SJSA1 (cell line): ENCODE measurements around the gene SLC6A14. TPM values are rescaled to one million over a fixed set of nuclear protein-coding genes. Genes with fewer than 3 reads are reported as not detected.

Experiments
- DNase-seq, 2 experiments: peaks; one replicate each; pipeline ENCODE4 v3.0.0-alpha.2; 2015 to 2020; ENCODE audit warnings: low spot score in 2 of 2, low read depth in 1 of 2
- H3K27ac ChIP-seq: fragments of 250-450 bp; sonication (Bioruptor Pico); 2 replicates; pipeline ENCODE4 v1.5.1; 2020; ENCODE audit warnings: mild to moderate bottlenecking, moderate library complexity
- H3K27me3 ChIP-seq: fragments of 250-450 bp; sonication (Bioruptor Pico); replicated peaks from 2 replicates; pipeline ENCODE4 v1.5.1; 2020; ENCODE audit warnings: mild to moderate bottlenecking, moderate library complexity
- H3K36me3 ChIP-seq: fragments of 250-450 bp; sonication (Bioruptor Pico); 2 replicates; pipeline ENCODE4 v1.5.1; 2020; ENCODE audit warnings: mild to moderate bottlenecking
- H3K4me1 ChIP-seq: fragments of 250-450 bp; sonication (Bioruptor Pico); replicated peaks from 2 replicates; pipeline ENCODE4 v1.6.1; 2021; ENCODE audit warnings: mild to moderate bottlenecking
- H3K4me3 ChIP-seq: fragments of 250-450 bp; sonication (Bioruptor Pico); 2 replicates; pipeline ENCODE4 v1.5.1; 2020; ENCODE audit warnings: mild to moderate bottlenecking
- H3K9me3 ChIP-seq: fragments of 250-450 bp; sonication (Bioruptor Pico); replicated peaks from 2 replicates; pipeline ENCODE4 v1.5.1; 2020; ENCODE audit warnings: mild to moderate bottlenecking
- total RNA-seq: library from RNA; depleted of rRNA; stranded (reverse); fragments of >200 nt; shearing (Covaris generic); gene quantifications from 2 replicates; pipeline ENCODE4 v1.2.3, GENCODE V29; 2014; rRNA removed

The SLC6A14 gene
- not detected in 2 replicates for total RNA-seq

- H3K36me3 ChIP-seq = no peaks in the 10 kb centered on the region
- DNase-seq = no peak
- no peak within 1 kb of the TSS for H3K4me3 ChIP-seq
- H3K27me3 ChIP-seq = no peaks in the 10 kb centered on the region
- no peaks in the 10 kb centered on the region for H3K9me3 ChIP-seq
- no peaks in the 10 kb centered on the region for H3K4me1 ChIP-seq
- H3K27ac ChIP-seq = no peak within 1 kb of the TSS
Observed at GRCh38 chrX:116436358-116436816, at the start of gene SLC6A14. Gene SLC6A14 (plus strand): TSS chrX:116436606. CDS start chrX:116436710, 104 bp downstream.

GRCh38 chrX:116395752-116396151 lies 40.7 kb upstream of the SLC6A14 start:
- Histone ChIP-seq H3K27ac (no peak overlapping the region), H3K4me1 (no peaks in the 10 kb centered on the region), H3K9me3 (no peaks in the 10 kb centered on the region), H3K36me3 (no peaks in the 10 kb centered on the region), H3K4me3 (no peak overlapping the region), H3K27me3 (no peaks in the 10 kb centered on the region)
- no peak for DNase-seq

- Histone ChIP-seq H3K9me3 (no peaks in the 10 kb centered on the region), H3K4me3 (no peak overlapping the region), H3K4me1 (no peaks in the 10 kb centered on the region), H3K27ac (no peak overlapping the region), H3K27me3 (no peaks in the 10 kb centered on the region), H3K36me3 (no peaks in the 10 kb centered on the region)
- no peak for DNase-seq
Observed at GRCh38 chrX:116399681-116400080, 36.7 kb upstream of the SLC6A14 start.

- no peak for DNase-seq
- Histone ChIP-seq H3K9me3 (no peaks in the 10 kb centered on the region), H3K27me3 (no peaks in the 10 kb centered on the region), H3K4me1 (no peaks in the 10 kb centered on the region), H3K36me3 (no peaks in the 10 kb centered on the region), H3K4me3 (no peak overlapping the region), H3K27ac (no peak overlapping the region)
Observed at GRCh38 chrX:116409219-116409618, 27.2 kb upstream of the SLC6A14 start.

GRCh38 chrX:116413273-116413672 lies 23.1 kb upstream of the SLC6A14 start:
- no peak overlapping the region for H3K27ac ChIP-seq
- no peak for DNase-seq
- H3K27me3 ChIP-seq = no peaks in the 10 kb centered on the region
- H3K36me3 ChIP-seq = no peaks in the 10 kb centered on the region
- no peaks in the 10 kb centered on the region for H3K9me3 ChIP-seq
- no peaks in the 10 kb centered on the region for H3K4me1 ChIP-seq
- H3K4me3 ChIP-seq = no peak overlapping the region

- no peaks in the 10 kb centered on the region for H3K27me3 ChIP-seq
- no peaks in the 10 kb centered on the region for H3K9me3 ChIP-seq
- DNase-seq = no peak
- H3K27ac ChIP-seq = no peak overlapping the region
- no peaks in the 10 kb centered on the region for H3K36me3 ChIP-seq
- no peaks in the 10 kb centered on the region for H3K4me1 ChIP-seq
- no peak overlapping the region for H3K4me3 ChIP-seq
Observed at GRCh38 chrX:116417214-116417613, 19.2 kb upstream of the SLC6A14 start.

GRCh38 chrX:116417968-116418367 lies 18.4 kb upstream of the SLC6A14 start:
- DNase-seq = no peak
- no peaks in the 10 kb centered on the region for H3K36me3 ChIP-seq
- no peak overlapping the region for H3K27ac ChIP-seq
- no peaks in the 10 kb centered on the region for H3K9me3 ChIP-seq
- H3K4me1 ChIP-seq = no peaks in the 10 kb centered on the region
- no peaks in the 10 kb centered on the region for H3K27me3 ChIP-seq
- H3K4me3 ChIP-seq = no peak overlapping the region

- Histone ChIP-seq H3K36me3 (no peaks in the 10 kb centered on the region), H3K9me3 (no peaks in the 10 kb centered on the region), H3K27ac (no peak overlapping the region), H3K4me1 (no peaks in the 10 kb centered on the region), H3K27me3 (no peaks in the 10 kb centered on the region), H3K4me3 (no peak overlapping the region)
- DNase-seq = no peak
Observed at GRCh38 chrX:116427978-116428377, 8.4 kb upstream of the SLC6A14 start.

- H3K4me1 ChIP-seq = no peaks in the 10 kb centered on the region
Observed at GRCh38 chrX:116435597-116435996, 809 bp upstream of the SLC6A14 start.

GRCh38 chrX:116449156-116449555 lies 12.8 kb downstream of the SLC6A14 start:
- Histone ChIP-seq H3K27me3 (no peaks in the 10 kb centered on the region), H3K27ac (no peak overlapping the region), H3K4me3 (no peak overlapping the region), H3K4me1 (no peaks in the 10 kb centered on the region), H3K36me3 (no peaks in the 10 kb centered on the region), H3K9me3 (no peaks in the 10 kb centered on the region)
- no peak for DNase-seq

More at GRCh38 chrX:116435597-116435996, 809 bp upstream of the SLC6A14 start:
- no peak for DNase-seq
- H3K36me3 ChIP-seq = no peaks in the 10 kb centered on the region
- no peaks in the 10 kb centered on the region for H3K27me3 ChIP-seq
- H3K27ac ChIP-seq = no peak overlapping the region
- no peak overlapping the region for H3K4me3 ChIP-seq
- no peaks in the 10 kb centered on the region for H3K9me3 ChIP-seq

GRCh38 chrX:116462822-116463221 lies 26.4 kb downstream of the SLC6A14 start, which contains the start of gene CT83:
Gene CT83 (minus strand): TSS chrX:116462976. CDS start chrX:116462856, 120 bp downstream.
- Histone ChIP-seq H3K9me3 (no peaks in the 10 kb centered on the region), H3K4me1 (no peaks in the 10 kb centered on the region)
- DNase-seq = no peak

GRCh38 chrX:116480059-116480458 lies 43.7 kb downstream of the SLC6A14 start:
- Histone ChIP-seq H3K27me3 (no peaks in the 10 kb centered on the region), H3K9me3 (no peaks in the 10 kb centered on the region), H3K4me3 (no peak overlapping the region), H3K4me1 (no peaks in the 10 kb centered on the region), H3K27ac (no peak overlapping the region), H3K36me3 (no peaks in the 10 kb centered on the region)
- DNase-seq = no peak

More at GRCh38 chrX:116462822-116463221, 26.4 kb downstream of the SLC6A14 start, which contains the start of gene CT83:
- H3K27ac ChIP-seq = no peak within 1 kb of the TSS
- no peaks in the 10 kb centered on the region for H3K36me3 ChIP-seq
- no peaks in the 10 kb centered on the region for H3K27me3 ChIP-seq
- H3K4me3 ChIP-seq = no peak within 1 kb of the TSS

- no peaks in the 10 kb centered on the region for H3K27me3 ChIP-seq
- H3K36me3 ChIP-seq = no peaks in the 10 kb centered on the region
- H3K27ac ChIP-seq = no peak overlapping the region
- H3K4me1 ChIP-seq = no peaks in the 10 kb centered on the region
- H3K4me3 ChIP-seq = no peak overlapping the region
- H3K9me3 ChIP-seq = no peaks in the 10 kb centered on the region
- no peak for DNase-seq
Observed at GRCh38 chrX:116490104-116490503, 53.7 kb downstream of the SLC6A14 start.

- Histone ChIP-seq H3K36me3 (no peaks in the 10 kb centered on the region), H3K4me3 (no peak overlapping the region), H3K9me3 (no peaks in the 10 kb centered on the region), H3K27me3 (no peaks in the 10 kb centered on the region), H3K4me1 (no peaks in the 10 kb centered on the region), H3K27ac (no peak overlapping the region)
- DNase-seq = no peak
Observed at GRCh38 chrX:116493271-116493670, 56.9 kb downstream of the SLC6A14 start.

- H3K27me3 ChIP-seq = no peaks in the 10 kb centered on the region
- DNase-seq = no peak
- H3K4me3 ChIP-seq = no peak overlapping the region
- no peaks in the 10 kb centered on the region for H3K9me3 ChIP-seq
- no peak overlapping the region for H3K27ac ChIP-seq
- no peaks in the 10 kb centered on the region for H3K36me3 ChIP-seq
- H3K4me1 ChIP-seq = no peaks in the 10 kb centered on the region
Observed at GRCh38 chrX:116499780-116500179, 63.4 kb downstream of the SLC6A14 start.
